Femur (tissue), 1 donor: ENCODE data around the gene FOSB.

Experiments
- DNase-seq: peaks from one replicate; pipeline ENCODE4 v3.0.0-alpha.2; 2017

Gene FOSB

GRCh38 chr19:45485305-45486077 is 17.7 kb downstream of the FOSB start:
- peak; percentile 97 for DNase-seq

GRCh38 chr19:45488708-45489107 is 20.9 kb downstream of the FOSB start:
- DNase-seq, result no peak

- no peak for DNase-seq
Measured at GRCh38 chr19:45489216-45489855, 21.5 kb downstream of the FOSB start.

GRCh38 chr19:45492137-45492626 is 24.4 kb downstream of the FOSB start:
- DNase-seq, result no peak

GRCh38 chr19:45492627-45493470 is 25.1 kb downstream of the FOSB start:
- DNase-seq, result peak; percentile 75

GRCh38 chr19:45494261-45494916 is 26.6 kb downstream of the FOSB start:
- peak; percentile 29 for DNase-seq

- no peak for DNase-seq
Measured at GRCh38 chr19:45495178-45495577, 27.4 kb downstream of the FOSB start.

- DNase-seq, result peak; percentile 71
Measured at GRCh38 chr19:45496349-45496953, 28.7 kb downstream of the FOSB start.

GRCh38 chr19:45497791-45498190 is 30.0 kb downstream of the FOSB start:
- peak; percentile 21 for DNase-seq

- peak; percentile 28 for DNase-seq
Measured at GRCh38 chr19:45498411-45499195, 30.8 kb downstream of the FOSB start, which contains the start of gene PPM1N. Gene PPM1N, plus strand, starts transcription at chr19:45498443. Its CDS starts 30 bp downstream, at chr19:45498473.

- peak; percentile 55 for DNase-seq
Measured at GRCh38 chr19:45499196-45500180, 31.7 kb downstream of the FOSB start.

- DNase-seq, result no peak
Measured at GRCh38 chr19:45500918-45501729, 33.3 kb downstream of the FOSB start.

GRCh38 chr19:45501730-45502014 is 33.9 kb downstream of the FOSB start:
- DNase-seq, result no peak

- DNase-seq, result no peak
Measured at GRCh38 chr19:45502111-45502510, 34.3 kb downstream of the FOSB start.

- DNase-seq, result no peak
Measured at GRCh38 chr19:45503909-45504308, 36.1 kb downstream of the FOSB start.

GRCh38 chr19:45505151-45505995 is 37.6 kb downstream of the FOSB start:
- no peak for DNase-seq

GRCh38 chr19:45505996-45506245 is 38.1 kb downstream of the FOSB start:
- no peak for DNase-seq

- DNase-seq, result peak; percentile 94
Measured at GRCh38 chr19:45506246-45506988, 38.6 kb downstream of the FOSB start.
